GM23248 (cell line): Measurements from ENCODE around the gene TAF1C.

Experiments used
- EZH2 ChIP-seq: fragments of 200-600 bp; sonication (generic); IDR thresholded peaks from 2 replicates; pipeline ENCODE4 v1.6.1; 2018; ENCODE audit warnings: antibody characterized with exemption, mild to moderate bottlenecking; ENCODE audit not compliant: insufficient read depth, poor library complexity, severe bottlenecking
- EZH2phosphoT487 ChIP-seq: fragments of 200-600 bp; sonication (generic); IDR thresholded peaks from 2 replicates; pipeline ENCODE4 v1.6.1; 2018; ENCODE audit warnings: antibody characterized with exemption, moderate library complexity, mild to moderate bottlenecking, low read depth; ENCODE audit not compliant: insufficient read depth

DNA sequence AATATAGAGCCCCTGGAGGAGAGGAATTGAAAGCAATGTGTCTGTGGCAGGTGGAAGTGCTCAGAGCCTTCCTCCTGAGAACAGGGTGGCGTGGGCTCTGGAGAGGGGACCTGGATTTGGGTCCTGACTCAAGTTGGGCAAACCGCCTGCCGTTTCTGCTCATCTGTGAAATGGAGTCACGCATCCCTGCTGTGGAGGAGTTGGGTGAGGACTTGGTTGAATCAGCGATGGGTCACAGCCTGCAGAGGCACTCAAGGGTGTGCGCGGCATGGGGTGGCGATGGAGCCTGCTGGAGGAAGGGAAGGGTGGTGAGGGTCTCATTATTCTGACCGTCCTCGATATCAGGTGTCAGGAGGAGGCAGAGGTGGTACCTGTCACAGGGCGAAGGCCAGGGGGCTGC lies 7.2 kb upstream of the TAF1C start:
- no peak for TF ChIP-seq EZH2phosphoT487
- no peak for TF ChIP-seq EZH2
